Endothelial cell (in vitro differentiated cells): ENCODE measurements around the gene TMEM234. TPM values are rescaled to one million over a fixed set of nuclear protein-coding genes. Genes with fewer than 3 reads are reported as not detected.

ENCODE experiments used
- DNase-seq: peaks from one replicate; pipeline ENCODE4 v3.0.0; 2021; ENCODE audit warnings: low spot score
- H3K27ac Mint-ChIP-seq: one replicate; pipeline ENCODE4 v1.8.0; 2021; ENCODE audit warnings: mixed read lengths, inconsistent platforms; ENCODE audit not compliant: unreplicated experiment
- H3K27me3 Mint-ChIP-seq: one replicate; pipeline ENCODE4 v1.8.0; 2021; ENCODE audit warnings: mild to moderate bottlenecking, moderate library complexity, mixed read lengths, inconsistent platforms; ENCODE audit not compliant: unreplicated experiment
- H3K36me3 Mint-ChIP-seq: one replicate; pipeline ENCODE4 v1.8.0; 2021; ENCODE audit warnings: mild to moderate bottlenecking, low read depth, mixed read lengths, inconsistent platforms; ENCODE audit not compliant: unreplicated experiment
- H3K4me1 Mint-ChIP-seq: one replicate; pipeline ENCODE4 v1.8.0; 2021; ENCODE audit warnings: mild to moderate bottlenecking, mixed read lengths, inconsistent platforms; ENCODE audit not compliant: unreplicated experiment
- H3K4me3 Mint-ChIP-seq: one replicate; pipeline ENCODE4 v1.8.0; 2021; ENCODE audit warnings: mild to moderate bottlenecking, mixed read lengths, inconsistent platforms; ENCODE audit not compliant: unreplicated experiment
- H3K9me3 Mint-ChIP-seq: one replicate; pipeline ENCODE4 v1.8.0; 2021; ENCODE audit warnings: mixed read lengths, inconsistent platforms; ENCODE audit not compliant: unreplicated experiment
- CTCF ChIP-seq: fragments of 200-600 bp; sonication (generic); IDR thresholded peaks from one replicate; pipeline ENCODE4 v1.5.0; 2021; ENCODE audit warnings: antibody characterized with exemption; ENCODE audit not compliant: unreplicated experiment
- total RNA-seq: library from RNA; stranded (reverse); fragmentation: NEBNext Ultra II Directional; extraction: Animal tissue kit (Norgen Biotek cat#: 25700); gene quantifications from one replicate; pipeline ENCODE4 v1.2.1, GENCODE V29; 2021; ENCODE audit not compliant: unreplicated experiment

TMEM234 gene
- total RNA-seq, 1 donor from 2014 or later: 23.2 TPM

GRCh38 chr1:32178380-32179192 is 43.6 kb downstream of the TMEM234 start:
- H3K27me3 Mint-ChIP-seq: peaks cover 4% of the 10 kb centered on the region
- H3K27ac Mint-ChIP-seq: peak overlapping the region; percentile 93
- H3K4me3 Mint-ChIP-seq: peak overlapping the region; percentile 88
- peaks cover 26% of the 10 kb centered on the region for H3K4me1 Mint-ChIP-seq
- H3K9me3 Mint-ChIP-seq: no peaks in the 10 kb centered on the region
- TF ChIP-seq CTCF: no peak
- no peak for DNase-seq
- peaks cover 29% of the 10 kb centered on the region for H3K36me3 Mint-ChIP-seq

- Mint-ChIP-seq H3K4me1 (peaks cover 23% of the 10 kb centered on the region), H3K4me3 (no peak overlapping the region), H3K36me3 (peaks cover 30% of the 10 kb centered on the region), H3K9me3 (no peaks in the 10 kb centered on the region), H3K27me3 (peaks cover 6% of the 10 kb centered on the region), H3K27ac (peak overlapping the region; percentile 76)
- TF ChIP-seq CTCF: no peak
- no peak for DNase-seq
Observed at GRCh38 chr1:32172621-32173245, 49.4 kb downstream of the TMEM234 start.

GRCh38 chr1:32170991-32171390 is 51.2 kb downstream of the TMEM234 start:
- Mint-ChIP-seq H3K27ac (peak overlapping the region; percentile 36), H3K9me3 (no peaks in the 10 kb centered on the region), H3K36me3 (peaks cover 32% of the 10 kb centered on the region), H3K27me3 (peaks cover 6% of the 10 kb centered on the region), H3K4me1 (peaks cover 23% of the 10 kb centered on the region), H3K4me3 (no peak overlapping the region)
- no peak for DNase-seq
- no peak for TF ChIP-seq CTCF

Other genes starting within 250 kb of the TMEM234 start
- 203 TPM for gene KHDRBS1, start 208.5 kb downstream of the TMEM234 start, total RNA-seq
- 26.9 TPM for gene TMEM39B, start 149.4 kb downstream of the TMEM234 start, total RNA-seq
- gene KPNA6, start 114.3 kb downstream of the TMEM234 start, total RNA-seq: 95.3 TPM
- 65.3 TPM for gene TXLNA, start 42.7 kb downstream of the TMEM234 start, total RNA-seq
- 22.9 TPM for gene CCDC28B, start 21.8 kb downstream of the TMEM234 start, total RNA-seq
- 1.9 TPM for gene IQCC, start 16.7 kb downstream of the TMEM234 start, total RNA-seq
- gene DCDC2B, start 13.3 kb downstream of the TMEM234 start, total RNA-seq: not detected
- gene EIF3I, start 54 bp upstream of the TMEM234 start, total RNA-seq: 174 TPM
- gene FAM167B, start 24.9 kb upstream of the TMEM234 start, total RNA-seq: 1.4 TPM
- gene LCK, start 28.9 kb upstream of the TMEM234 start, total RNA-seq: 1.1 TPM
- 143 TPM for gene HDAC1, start 69.7 kb upstream of the TMEM234 start, total RNA-seq
- gene MARCKSL1, start 113.9 kb upstream of the TMEM234 start, total RNA-seq: 730 TPM
- 8.5 TPM for gene FAM229A, start 140.1 kb upstream of the TMEM234 start, total RNA-seq
- 0.67 TPM for gene TSSK3, start 140.2 kb upstream of the TMEM234 start, total RNA-seq
- 79.0 TPM for gene BSDC1, start 172.1 kb upstream of the TMEM234 start, total RNA-seq
- 0.92 TPM for gene ZBTB8B, start 242.7 kb upstream of the TMEM234 start, total RNA-seq